Esophagus (tissue), 2 donors: Measurements from ENCODE around the gene APOO. TPM values are rescaled to one million over a fixed set of nuclear protein-coding genes. Genes with fewer than 3 reads are reported as not detected.

ENCODE experiments used
- H3K27ac ChIP-seq, 2 donors: one replicate each; pipeline ENCODE4 v1.5.1; 2013; ENCODE audit warnings: low read depth in 2 of 2, mild to moderate bottlenecking in 2 of 2, inconsistent platforms in 1 of 2, low read length in 1 of 2, moderate library complexity in 1 of 2
- H3K27me3 ChIP-seq, 2 donors: one replicate each; pipeline ENCODE4 v1.6.1; 2013; ENCODE audit warnings: low read length in 2 of 2, control low read depth in 1 of 2, mild to moderate bottlenecking in 1 of 2; ENCODE audit not compliant: insufficient read depth in 2 of 2, control insufficient read depth in 1 of 2
- H3K36me3 ChIP-seq, 2 donors: one replicate each; pipeline ENCODE4 v1.6.1; 2013; ENCODE audit warnings: low read length in 1 of 2; ENCODE audit not compliant: control insufficient read depth in 2 of 2, insufficient read depth in 2 of 2
- H3K4me1 ChIP-seq, 2 donors: one replicate each; pipeline ENCODE4 v1.6.1; 2013; ENCODE audit warnings: low read length in 1 of 2; ENCODE audit not compliant: control insufficient read depth in 2 of 2, insufficient read depth in 2 of 2
- H3K4me3 ChIP-seq, 2 donors: one replicate each; pipeline ENCODE4 v1.5.1; 2013; ENCODE audit warnings: low read length in 2 of 2, mild to moderate bottlenecking in 2 of 2, low read depth in 1 of 2, moderate library complexity in 1 of 2
- H3K9me3 ChIP-seq, 2 donors: one replicate each; pipeline ENCODE4 v1.6.1; 2013; ENCODE audit warnings: mild to moderate bottlenecking in 2 of 2, low read depth in 1 of 2, low read length in 1 of 2, moderate library complexity in 1 of 2; ENCODE audit not compliant: control insufficient read depth in 2 of 2, insufficient read depth in 1 of 2
- WGBS, 2 donors: extraction: QIAGEN DNeasy Blood & Tissue Kit; methylation state at CpG; one replicate each; pipeline ENCODE4 v1.1.7; 2013; 5-methylcytosine and 5-hydroxymethylcytosine counted together
- polyA plus RNA-seq, 2 donors: library from polyadenylated mRNA; stranded (reverse); fragments of 200-250 nt; gene quantifications; one replicate each; pipeline ENCODE4 v1.2.3, GENCODE V29; 2013
- donor health status: healthy with polysubstance abuse.
- donor health status: Bipolar disorder and iron deficiency.

Gene APOO
- polyA plus RNA-seq, 2 donors: 12.7 to 15.8 TPM

GRCh38 chrX:23937100-23937499 lies 29.4 kb upstream of the APOO start:
- Histone ChIP-seq H3K27ac (no peak overlapping the region), H3K9me3 (no peaks in the 10 kb centered on the region), H3K4me1 (no peaks in the 10 kb centered on the region), H3K36me3 (no peaks in the 10 kb centered on the region), H3K27me3 (peaks cover 0 to 2% of the 10 kb centered on the region in 2 donors), H3K4me3 (no peak overlapping the region)
- WGBS, 2 donors: 67 to 79% methylated on average over 4 of the region's 4 CpGs

- Histone ChIP-seq H3K4me1 (no peaks in the 10 kb centered on the region), H3K36me3 (no peaks in the 10 kb centered on the region), H3K27ac (no peak overlapping the region), H3K27me3 (peaks cover 0 to 2% of the 10 kb centered on the region in 2 donors), H3K4me3 (no peak overlapping the region), H3K9me3 (no peaks in the 10 kb centered on the region)
- 32 to 54% methylated on average over 1 of the region's 1 CpG for WGBS, 2 donors
These were observed 28.4 kb upstream of the APOO start for GRCh38 chrX:23936180-23936579.

- H3K27me3 ChIP-seq: peaks cover 0 to 2% of the 10 kb centered on the region in 2 donors
- WGBS, 2 donors: 79 to 80% methylated on average over 11 of the region's 11 CpGs
These were observed 27.4 kb upstream of the APOO start for GRCh38 chrX:23935106-23935505.

GRCh38 chrX:23932046-23932445 lies 24.3 kb upstream of the APOO start:
- Histone ChIP-seq H3K27ac (no peak overlapping the region), H3K27me3 (peaks cover 0 to 2% of the 10 kb centered on the region in 2 donors), H3K4me3 (no peak overlapping the region), H3K36me3 (no peaks in the 10 kb centered on the region), H3K9me3 (no peaks in the 10 kb centered on the region), H3K4me1 (no peaks in the 10 kb centered on the region)
- 24 to 50% methylated on average over 1 of the region's 1 CpG for WGBS, 2 donors

More at GRCh38 chrX:23935106-23935505, 27.4 kb upstream of the APOO start:
- Histone ChIP-seq H3K36me3 (no peaks in the 10 kb centered on the region), H3K9me3 (no peaks in the 10 kb centered on the region), H3K4me3 (no peak overlapping the region), H3K27ac (no peak overlapping the region), H3K4me1 (no peaks in the 10 kb centered on the region)

GRCh38 chrX:23930894-23931604 lies 23.3 kb upstream of the APOO start:
- no peaks in the 10 kb centered on the region for H3K9me3 ChIP-seq
- H3K4me1 ChIP-seq: no peaks in the 10 kb centered on the region
- H3K27me3 ChIP-seq: no peaks in the 10 kb centered on the region
- WGBS, 2 donors: 24 to 38% methylated on average over 2 of the region's 2 CpGs
- no peak overlapping the region for H3K4me3 ChIP-seq
- H3K36me3 ChIP-seq: no peaks in the 10 kb centered on the region
- no peak overlapping the region for H3K27ac ChIP-seq

DNA sequence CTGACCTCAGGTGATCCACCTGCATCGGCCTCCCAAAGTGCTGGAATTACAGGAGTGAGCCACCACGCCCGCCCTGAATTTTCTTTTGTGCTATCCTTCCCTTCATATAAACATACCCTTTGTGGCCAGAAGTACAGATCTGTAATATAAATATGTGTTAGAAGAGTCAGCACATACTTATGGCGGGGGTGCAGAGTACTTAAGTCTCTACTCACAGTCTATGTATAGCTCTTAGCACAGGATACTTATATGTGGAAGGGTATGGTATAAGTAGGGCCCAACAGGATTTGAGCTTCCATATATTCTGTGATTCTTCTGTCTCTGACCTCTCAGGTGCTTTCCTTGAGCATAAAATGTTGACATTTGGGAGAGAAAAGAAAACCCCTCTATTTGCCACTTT lies 18.3 kb upstream of the APOO start:
- Histone ChIP-seq H3K9me3 (no peaks in the 10 kb centered on the region), H3K4me3 (no peak overlapping the region), H3K27ac (no peak overlapping the region), H3K27me3 (no peaks in the 10 kb centered on the region), H3K36me3 (no peaks in the 10 kb centered on the region), H3K4me1 (no peaks in the 10 kb centered on the region)
- WGBS, 2 donors: 80 to 91% methylated on average over 4 of the region's 4 CpGs

DNA sequence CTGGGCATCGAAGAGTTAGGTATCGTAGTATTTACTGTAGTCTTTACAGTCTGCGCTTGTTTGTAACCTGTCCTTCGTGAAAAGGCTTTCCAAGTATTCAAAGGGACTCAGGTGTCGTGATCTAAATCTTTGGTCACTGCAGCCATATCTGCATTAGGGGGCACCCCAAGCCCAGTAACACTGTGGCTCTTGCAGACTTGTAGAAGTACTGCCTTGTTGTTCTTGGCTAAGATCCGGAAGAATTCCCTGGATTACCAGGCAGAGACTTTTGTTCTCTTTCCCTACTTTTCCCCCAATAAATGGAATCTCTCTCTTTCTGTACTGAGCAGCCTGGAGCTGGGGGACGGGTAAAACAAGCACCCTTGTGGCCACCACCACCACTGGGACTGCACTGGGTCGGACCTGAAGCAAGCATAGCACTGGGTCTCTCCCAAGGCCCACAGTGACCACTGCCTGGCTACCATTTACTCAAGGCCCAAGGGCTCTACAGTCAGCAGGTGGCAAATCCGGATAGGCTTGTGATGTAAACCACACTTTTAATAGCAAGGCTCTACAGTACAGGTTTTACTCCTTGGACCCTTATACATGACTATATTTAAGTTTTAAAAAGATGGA lies 12.1 kb upstream of the APOO start:
- no peak overlapping the region for H3K27ac ChIP-seq
- no peaks in the 10 kb centered on the region for H3K36me3 ChIP-seq
- H3K4me3 ChIP-seq: no peak overlapping the region
- H3K9me3 ChIP-seq: no peaks in the 10 kb centered on the region
- H3K4me1 ChIP-seq: no peaks in the 10 kb centered on the region
- WGBS, 2 donors: 76 to 78% methylated on average over 9 of the region's 9 CpGs
- H3K27me3 ChIP-seq: no peaks in the 10 kb centered on the region

GRCh38 chrX:23919148-23919547 lies 11.4 kb upstream of the APOO start:
- no peak overlapping the region for H3K4me3 ChIP-seq
- no peaks in the 10 kb centered on the region for H3K4me1 ChIP-seq
- H3K9me3 ChIP-seq: no peaks in the 10 kb centered on the region
- no peaks in the 10 kb centered on the region for H3K27me3 ChIP-seq
- no peaks in the 10 kb centered on the region for H3K36me3 ChIP-seq
- 66 to 84% methylated on average over 1 of the region's 1 CpG for WGBS, 2 donors
- H3K27ac ChIP-seq: no peak overlapping the region

GRCh38 chrX:23911126-23911835 lies 3.5 kb upstream of the APOO start:
- Histone ChIP-seq H3K9me3 (no peaks in the 10 kb centered on the region), H3K36me3 (no peaks in the 10 kb centered on the region)
- 69 to 82% methylated on average over 5 of the region's 5 CpGs for WGBS, 2 donors

More at GRCh38 chrX:23911126-23911835, 3.5 kb upstream of the APOO start:
- Histone ChIP-seq H3K4me1 (no peaks in the 10 kb centered on the region), H3K4me3 (no peak overlapping the region), H3K27ac (no peak overlapping the region), H3K27me3 (no peaks in the 10 kb centered on the region)
